Chondrocyte (in vitro differentiated cells): Measurements from ENCODE around the gene TCAIM. TPM values are rescaled to one million over a fixed set of nuclear protein-coding genes. Genes with fewer than 3 reads are reported as not detected.

ENCODE experiments used
- DNase-seq: peaks from one replicate; pipeline ENCODE4 v3.0.0; 2021; ENCODE audit warnings: mixed read lengths, low spot score
- H3K27ac Mint-ChIP-seq: one replicate; pipeline ENCODE4 v1.8.0; 2021; ENCODE audit warnings: mild to moderate bottlenecking, moderate library complexity, mixed read lengths; ENCODE audit not compliant: unreplicated experiment
- H3K27me3 Mint-ChIP-seq: 2 replicates; pipeline ENCODE4 v1.8.0; 2021; ENCODE audit warnings: low read depth, mixed read lengths
- H3K36me3 Mint-ChIP-seq: 2 replicates; pipeline ENCODE4 v1.8.0; 2021; ENCODE audit warnings: low read depth, mixed read lengths
- H3K4me1 Mint-ChIP-seq: 2 replicates; pipeline ENCODE4 v1.8.0; 2021; ENCODE audit warnings: low read depth, mild to moderate bottlenecking, mixed read lengths
- H3K4me3 Mint-ChIP-seq: one replicate; pipeline ENCODE4 v1.8.0; 2021; ENCODE audit warnings: mild to moderate bottlenecking, moderate library complexity, mixed read lengths; ENCODE audit not compliant: unreplicated experiment
- H3K9me3 Mint-ChIP-seq: 2 replicates; pipeline ENCODE4 v1.8.0; 2021; ENCODE audit warnings: low read depth, mixed read lengths
- total RNA-seq: library from RNA; stranded (reverse); gene quantifications from 3 replicates; pipeline ENCODE4 v1.2.1, GENCODE V29; 2021
- TF ChIP-seq, protein P1 (sequence below): fragments of 200-600 bp; sonication (generic); IDR thresholded peaks from 2 replicates; pipeline ENCODE4 v1.5.0; 2021; ENCODE audit warnings: antibody characterized with exemption, mild to moderate bottlenecking, moderate library complexity

Gene TCAIM
- total RNA-seq, 1 donor from 2014 or later = 24.1 TPM

DNA sequence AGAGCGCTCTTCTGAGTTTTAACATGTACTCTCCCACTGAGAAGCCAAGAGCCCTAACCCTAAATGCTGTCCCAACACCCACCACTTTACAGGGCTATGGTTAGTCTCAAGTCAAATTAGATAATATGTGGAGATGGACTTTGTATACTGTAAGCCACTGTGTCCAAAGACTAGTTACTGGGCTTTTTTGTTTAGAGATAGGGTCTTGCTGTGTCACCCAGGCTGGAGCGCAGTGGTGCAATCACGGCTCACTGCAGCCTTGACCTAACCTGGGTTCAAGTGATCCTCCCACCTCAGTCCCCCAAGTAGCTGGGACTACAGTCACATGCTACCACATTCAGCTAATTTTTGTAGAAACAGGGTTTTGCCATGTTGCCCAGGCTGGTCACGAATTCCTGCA, 115.7 kb downstream of the TCAIM start:
- Mint-ChIP-seq H3K9me3 (no peaks in the 10 kb centered on the region), H3K4me1 (no peaks in the 10 kb centered on the region), H3K27me3 (no peaks in the 10 kb centered on the region), H3K27ac (no peak overlapping the region), H3K36me3 (peaks cover 48% of the 10 kb centered on the region), H3K4me3 (no peak overlapping the region)
- no peak for DNase-seq
- TF ChIP-seq, protein P1, sequence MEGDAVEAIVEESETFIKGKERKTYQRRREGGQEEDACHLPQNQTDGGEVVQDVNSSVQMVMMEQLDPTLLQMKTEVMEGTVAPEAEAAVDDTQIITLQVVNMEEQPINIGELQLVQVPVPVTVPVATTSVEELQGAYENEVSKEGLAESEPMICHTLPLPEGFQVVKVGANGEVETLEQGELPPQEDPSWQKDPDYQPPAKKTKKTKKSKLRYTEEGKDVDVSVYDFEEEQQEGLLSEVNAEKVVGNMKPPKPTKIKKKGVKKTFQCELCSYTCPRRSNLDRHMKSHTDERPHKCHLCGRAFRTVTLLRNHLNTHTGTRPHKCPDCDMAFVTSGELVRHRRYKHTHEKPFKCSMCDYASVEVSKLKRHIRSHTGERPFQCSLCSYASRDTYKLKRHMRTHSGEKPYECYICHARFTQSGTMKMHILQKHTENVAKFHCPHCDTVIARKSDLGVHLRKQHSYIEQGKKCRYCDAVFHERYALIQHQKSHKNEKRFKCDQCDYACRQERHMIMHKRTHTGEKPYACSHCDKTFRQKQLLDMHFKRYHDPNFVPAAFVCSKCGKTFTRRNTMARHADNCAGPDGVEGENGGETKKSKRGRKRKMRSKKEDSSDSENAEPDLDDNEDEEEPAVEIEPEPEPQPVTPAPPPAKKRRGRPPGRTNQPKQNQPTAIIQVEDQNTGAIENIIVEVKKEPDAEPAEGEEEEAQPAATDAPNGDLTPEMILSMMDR = no peak

DNA sequence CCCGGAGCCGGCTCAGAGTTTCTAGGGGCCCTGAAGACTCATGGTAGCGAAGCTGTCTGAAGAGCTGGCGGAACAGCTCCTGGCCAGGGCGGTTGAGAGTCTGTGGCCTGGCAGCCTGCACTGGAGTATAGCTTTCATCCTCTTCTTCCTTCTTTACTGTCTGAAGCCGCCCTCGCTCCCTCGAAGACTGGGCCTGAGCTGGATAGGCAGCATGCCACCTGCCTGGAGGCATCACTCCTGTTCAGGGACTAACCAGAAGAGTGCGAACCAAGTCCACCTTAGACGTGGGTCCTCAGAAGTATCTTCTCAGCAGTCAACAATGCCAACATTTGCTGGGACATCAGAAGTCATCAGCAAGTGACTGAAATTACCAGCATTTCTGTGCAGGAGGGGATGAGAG, 116.8 kb downstream of the TCAIM start:
- peaks cover 44% of the 10 kb centered on the region for H3K36me3 Mint-ChIP-seq
- H3K27me3 Mint-ChIP-seq = no peaks in the 10 kb centered on the region
- no peak overlapping the region for H3K4me3 Mint-ChIP-seq
- no peaks in the 10 kb centered on the region for H3K4me1 Mint-ChIP-seq
- no peak overlapping the region for H3K27ac Mint-ChIP-seq
- TF ChIP-seq, protein P1 = no peak
- H3K9me3 Mint-ChIP-seq = peaks cover 4% of the 10 kb centered on the region
- DNase-seq = no peak

Other genes starting within 250 kb of the TCAIM start
- gene TOPAZ1, start 96.9 kb upstream of the TCAIM start, total RNA-seq = not detected in 3 replicates
- gene ZNF445, start 138.9 kb downstream of the TCAIM start, total RNA-seq = 17.5 to 22.8 TPM (median 20.4 TPM) in 3 replicates
- gene ZKSCAN7, start 216.4 kb downstream of the TCAIM start, total RNA-seq = 6.8 to 9.2 TPM (median 7.0 TPM) in 3 replicates
- gene ZNF660, start 246.2 kb downstream of the TCAIM start, total RNA-seq = 5.3 to 9.4 TPM (median 5.4 TPM) in 3 replicates